Osteocyte (in vitro differentiated cells): ENCODE data around the gene TYW1. TPM values are rescaled to one million over a fixed set of nuclear protein-coding genes. Genes with fewer than 3 reads are reported as not detected.
A peak's percentile ranks its signal among the peaks of the same experiment; 100 is the strongest.
"Not testable (repeated sequence)": the region's sequence is repeated elsewhere in the genome, so short reads cannot be mapped to it uniquely, and the experiment has no call there.

ENCODE experiments used
- DNase-seq: peaks from one replicate; pipeline ENCODE4 v3.0.0; 2021; ENCODE audit warnings: mixed read lengths; ENCODE audit not compliant: unreplicated experiment; ENCODE audit errors: extremely low spot score
- H3K27ac Mint-ChIP-seq: one replicate; pipeline ENCODE4 v1.8.0; 2021; ENCODE audit warnings: mild to moderate bottlenecking, mixed read lengths; ENCODE audit not compliant: unreplicated experiment
- H3K27me3 Mint-ChIP-seq: one replicate; pipeline ENCODE4 v1.8.0; 2021; ENCODE audit warnings: mixed read lengths; ENCODE audit not compliant: unreplicated experiment
- H3K36me3 Mint-ChIP-seq: one replicate; pipeline ENCODE4 v1.8.0; 2021; ENCODE audit warnings: mixed read lengths; ENCODE audit not compliant: unreplicated experiment
- H3K4me1 Mint-ChIP-seq: one replicate; pipeline ENCODE4 v1.8.0; 2021; ENCODE audit warnings: mixed read lengths; ENCODE audit not compliant: unreplicated experiment
- H3K4me3 Mint-ChIP-seq: one replicate; pipeline ENCODE4 v1.8.0; 2021; ENCODE audit warnings: mild to moderate bottlenecking, moderate library complexity, mixed read lengths; ENCODE audit not compliant: unreplicated experiment
- H3K9me3 Mint-ChIP-seq: one replicate; pipeline ENCODE4 v1.8.0; 2021; ENCODE audit warnings: mixed read lengths; ENCODE audit not compliant: unreplicated experiment
- CTCF ChIP-seq: fragments of 200-600 bp; sonication (generic); IDR thresholded peaks from 2 replicates; pipeline ENCODE4 v1.5.0; 2021; ENCODE audit warnings: antibody characterized with exemption, mild to moderate bottlenecking, moderate library complexity
- total RNA-seq: library from RNA; stranded (reverse); gene quantifications from 2 replicates; pipeline ENCODE4 v1.2.1, GENCODE V29; 2021

Gene TYW1
- total RNA-seq, 1 donor from 2014 or later, result 17.2 TPM

- not testable (repeated sequence) for H3K36me3 Mint-ChIP-seq, H3K9me3 Mint-ChIP-seq, DNase-seq, H3K4me3 Mint-ChIP-seq, H3K27me3 Mint-ChIP-seq, H3K4me1 Mint-ChIP-seq, H3K27ac Mint-ChIP-seq
- peak; percentile 43 for TF ChIP-seq CTCF
Observed at GRCh38 chr7:67176730-67177129, 180.1 kb downstream of the TYW1 start.

GRCh38 chr7:67178915-67179688 lies 182.5 kb downstream of the TYW1 start:
- H3K9me3 Mint-ChIP-seq, H3K27me3 Mint-ChIP-seq, H3K27ac Mint-ChIP-seq, DNase-seq, H3K36me3 Mint-ChIP-seq, H3K4me3 Mint-ChIP-seq, H3K4me1 Mint-ChIP-seq: not testable (repeated sequence)

GRCh38 chr7:67182956-67183750 lies 186.5 kb downstream of the TYW1 start:
- not testable (repeated sequence) for H3K27me3 Mint-ChIP-seq, H3K4me3 Mint-ChIP-seq, H3K36me3 Mint-ChIP-seq, H3K27ac Mint-ChIP-seq, DNase-seq, H3K4me1 Mint-ChIP-seq, H3K9me3 Mint-ChIP-seq

GRCh38 chr7:67184912-67185659 lies 188.5 kb downstream of the TYW1 start:
- not testable (repeated sequence) for H3K36me3 Mint-ChIP-seq, H3K4me1 Mint-ChIP-seq, H3K27ac Mint-ChIP-seq, DNase-seq, H3K4me3 Mint-ChIP-seq, H3K27me3 Mint-ChIP-seq, H3K9me3 Mint-ChIP-seq

GRCh38 chr7:67185660-67186129 lies 189.1 kb downstream of the TYW1 start:
- not testable (repeated sequence) for H3K9me3 Mint-ChIP-seq, H3K4me3 Mint-ChIP-seq, H3K36me3 Mint-ChIP-seq, H3K4me1 Mint-ChIP-seq, H3K27me3 Mint-ChIP-seq, DNase-seq, H3K27ac Mint-ChIP-seq

GRCh38 chr7:67189160-67189559 lies 192.5 kb downstream of the TYW1 start:
- H3K9me3 Mint-ChIP-seq, DNase-seq, H3K27me3 Mint-ChIP-seq, H3K27ac Mint-ChIP-seq, H3K4me3 Mint-ChIP-seq, H3K36me3 Mint-ChIP-seq: not testable (repeated sequence)
- peaks cover 10% of the 10 kb centered on the region for H3K4me1 Mint-ChIP-seq

GRCh38 chr7:67189801-67190465 lies 193.3 kb downstream of the TYW1 start:
- not testable (repeated sequence) for DNase-seq, H3K4me3 Mint-ChIP-seq, H3K36me3 Mint-ChIP-seq, H3K9me3 Mint-ChIP-seq, H3K27ac Mint-ChIP-seq, H3K27me3 Mint-ChIP-seq
- peaks cover 10% of the 10 kb centered on the region for H3K4me1 Mint-ChIP-seq

- peaks cover 10% of the 10 kb centered on the region for H3K4me1 Mint-ChIP-seq
- not testable (repeated sequence) for H3K4me3 Mint-ChIP-seq, H3K36me3 Mint-ChIP-seq, H3K9me3 Mint-ChIP-seq, DNase-seq, H3K27ac Mint-ChIP-seq, H3K27me3 Mint-ChIP-seq
Observed at GRCh38 chr7:67191002-67191720, 194.5 kb downstream of the TYW1 start.

- H3K4me1 Mint-ChIP-seq, result peaks cover 10% of the 10 kb centered on the region
- not testable (repeated sequence) for H3K36me3 Mint-ChIP-seq, H3K27me3 Mint-ChIP-seq, H3K27ac Mint-ChIP-seq, H3K4me3 Mint-ChIP-seq, H3K9me3 Mint-ChIP-seq, DNase-seq
Observed at GRCh38 chr7:67192123-67192702, 195.6 kb downstream of the TYW1 start.
